GM12865 (cell line): ENCODE results near the gene NEURL4.

Source experiments
- DNase-seq: peaks from one replicate; pipeline ENCODE4 v3.0.0; 2010; ENCODE audit warnings: low read depth
- H3K4me3 ChIP-seq: 2 replicates; pipeline ENCODE4 v1.5.1; 2011; ENCODE audit warnings: mild to moderate bottlenecking, low read depth, low read length, control low read depth
- TF ChIP-seq, protein P1 (sequence below): IDR thresholded peaks from 2 replicates; pipeline ENCODE4 v1.5.1; 2011; ENCODE audit warnings: low read length, control low read depth, low read depth, inconsistent platforms; ENCODE audit not compliant: insufficient read depth; ENCODE audit errors: missing control alignments

The NEURL4 gene

DNA sequence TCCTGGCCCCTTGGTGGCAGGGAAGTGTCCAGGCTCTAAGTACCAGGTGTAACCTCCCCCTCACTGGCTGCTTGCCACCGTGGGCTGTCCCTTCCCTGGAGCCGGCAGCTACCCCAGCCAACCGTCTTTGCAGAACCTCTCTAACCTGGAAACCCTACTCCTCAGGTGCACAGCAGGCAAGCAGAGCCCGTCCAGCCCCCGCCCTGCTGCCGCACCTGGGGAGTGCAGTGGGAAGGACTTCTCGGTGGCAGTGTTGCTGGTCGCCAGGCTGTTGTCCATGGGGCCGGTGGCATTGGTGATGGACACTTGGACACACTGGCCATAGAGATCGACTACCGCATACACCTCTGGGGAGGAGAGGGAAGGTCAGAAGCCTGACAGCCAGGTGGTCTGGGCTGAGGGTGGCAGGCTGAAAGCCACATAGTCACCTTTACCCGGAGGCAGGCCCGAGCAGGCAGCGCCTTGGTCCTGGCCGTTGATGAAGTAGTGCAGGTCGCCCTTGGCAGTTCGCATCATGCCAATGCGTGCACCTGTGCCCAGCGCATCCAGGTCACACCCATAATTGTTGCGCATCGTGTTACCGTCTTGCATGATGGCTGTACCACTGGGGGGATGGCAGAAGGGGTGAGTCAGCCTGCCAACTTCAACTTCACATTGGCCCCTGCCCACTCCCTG is 6.5 kb downstream of the NEURL4 start:
- TF ChIP-seq, protein P1, sequence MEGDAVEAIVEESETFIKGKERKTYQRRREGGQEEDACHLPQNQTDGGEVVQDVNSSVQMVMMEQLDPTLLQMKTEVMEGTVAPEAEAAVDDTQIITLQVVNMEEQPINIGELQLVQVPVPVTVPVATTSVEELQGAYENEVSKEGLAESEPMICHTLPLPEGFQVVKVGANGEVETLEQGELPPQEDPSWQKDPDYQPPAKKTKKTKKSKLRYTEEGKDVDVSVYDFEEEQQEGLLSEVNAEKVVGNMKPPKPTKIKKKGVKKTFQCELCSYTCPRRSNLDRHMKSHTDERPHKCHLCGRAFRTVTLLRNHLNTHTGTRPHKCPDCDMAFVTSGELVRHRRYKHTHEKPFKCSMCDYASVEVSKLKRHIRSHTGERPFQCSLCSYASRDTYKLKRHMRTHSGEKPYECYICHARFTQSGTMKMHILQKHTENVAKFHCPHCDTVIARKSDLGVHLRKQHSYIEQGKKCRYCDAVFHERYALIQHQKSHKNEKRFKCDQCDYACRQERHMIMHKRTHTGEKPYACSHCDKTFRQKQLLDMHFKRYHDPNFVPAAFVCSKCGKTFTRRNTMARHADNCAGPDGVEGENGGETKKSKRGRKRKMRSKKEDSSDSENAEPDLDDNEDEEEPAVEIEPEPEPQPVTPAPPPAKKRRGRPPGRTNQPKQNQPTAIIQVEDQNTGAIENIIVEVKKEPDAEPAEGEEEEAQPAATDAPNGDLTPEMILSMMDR = no peak
- no peak overlapping the region for H3K4me3 ChIP-seq
- no peak for DNase-seq

DNA sequence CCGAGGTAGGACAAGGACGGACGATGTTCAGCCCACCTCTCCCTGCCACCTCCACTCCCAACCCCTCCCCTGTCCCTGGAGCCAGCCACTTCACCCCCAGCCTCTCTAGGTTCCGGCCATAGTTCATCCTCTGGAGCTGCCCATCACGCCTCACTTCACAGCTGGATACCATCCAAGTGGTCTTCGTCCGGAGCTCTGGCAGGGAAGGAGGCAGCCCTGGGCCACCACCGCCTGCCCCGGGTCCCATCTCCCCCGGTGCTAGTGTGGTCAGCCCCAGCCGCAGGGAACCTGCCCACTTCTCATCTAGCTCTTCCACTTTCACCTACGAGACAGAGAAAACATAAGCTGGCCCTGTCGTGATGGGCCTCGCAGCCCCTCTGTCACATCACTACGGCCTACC is 7.7 kb downstream of the NEURL4 start:
- TF ChIP-seq, protein P1 = no peak
- DNase-seq = no peak
- H3K4me3 ChIP-seq = no peak overlapping the region

DNA sequence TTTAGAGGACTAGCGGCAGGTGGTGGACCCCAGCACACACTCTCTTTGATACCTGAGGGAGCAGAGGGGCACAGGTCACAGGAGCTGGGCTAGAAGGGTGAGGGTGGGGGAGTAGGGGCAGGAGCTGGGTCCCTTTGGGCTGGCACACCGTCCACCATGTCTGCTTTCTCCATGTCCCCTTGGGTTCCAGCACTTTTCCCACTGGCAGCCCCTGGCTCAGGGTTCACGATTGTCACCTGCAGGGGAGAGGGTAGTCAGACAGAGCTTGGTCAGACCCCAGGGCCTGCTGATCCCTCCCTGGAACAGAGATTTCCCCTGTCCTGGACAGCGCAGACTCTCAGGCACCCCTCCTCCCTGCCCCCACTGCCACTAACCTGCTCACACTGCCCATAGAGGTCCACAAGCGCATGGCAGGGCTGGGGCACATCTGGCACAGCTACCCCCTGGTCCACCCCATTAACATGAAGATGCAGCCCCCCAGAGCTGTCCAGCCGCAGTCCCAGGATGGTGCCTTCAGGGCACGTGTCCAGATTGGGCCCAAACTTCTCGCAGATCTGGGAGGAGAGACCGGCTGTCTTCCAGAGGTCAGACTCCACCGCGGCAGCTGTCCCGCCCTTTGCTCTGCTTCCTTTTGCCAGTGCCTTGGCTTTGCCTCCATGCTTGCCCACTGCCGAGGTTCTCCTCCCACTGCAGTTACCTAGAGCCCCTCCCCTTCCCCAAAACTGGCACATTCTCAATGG is 10.8 kb downstream of the NEURL4 start:
- H3K4me3 ChIP-seq = no peak overlapping the region
- TF ChIP-seq, protein P1 = no peak
- DNase-seq = no peak

DNA sequence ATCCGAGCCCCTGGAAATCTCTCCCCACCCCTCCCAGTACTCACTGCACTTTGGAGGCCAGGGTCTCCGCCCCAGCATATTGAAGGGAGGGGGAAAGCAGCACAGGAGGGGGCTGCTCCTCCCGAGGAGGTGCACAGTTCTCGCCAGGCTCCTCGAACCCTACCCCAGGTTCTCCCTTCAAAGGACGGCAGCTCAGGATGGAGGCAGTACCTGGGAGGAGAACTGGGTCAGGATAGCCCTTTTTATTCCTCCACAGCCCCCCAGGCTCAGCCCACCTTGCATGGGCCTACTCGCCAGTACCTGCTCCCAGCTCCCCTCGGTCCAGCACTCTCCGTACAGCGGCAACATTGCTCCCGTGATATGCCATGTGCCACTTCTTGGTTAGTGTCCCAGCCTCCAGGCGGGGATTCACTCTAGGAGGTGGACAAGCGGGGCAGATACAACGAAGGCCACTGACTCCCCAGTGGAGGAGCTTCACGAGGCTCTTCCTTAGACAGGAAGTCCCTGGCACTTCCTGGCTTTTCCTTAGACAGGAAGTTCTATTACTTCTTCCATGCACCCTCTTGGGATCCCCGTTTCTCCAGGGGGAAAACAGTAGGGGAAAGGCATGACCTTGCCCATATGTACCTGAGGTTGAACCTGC is 11.9 kb downstream of the NEURL4 start:
- TF ChIP-seq, protein P1 = no peak
- H3K4me3 ChIP-seq = no peak overlapping the region

DNA sequence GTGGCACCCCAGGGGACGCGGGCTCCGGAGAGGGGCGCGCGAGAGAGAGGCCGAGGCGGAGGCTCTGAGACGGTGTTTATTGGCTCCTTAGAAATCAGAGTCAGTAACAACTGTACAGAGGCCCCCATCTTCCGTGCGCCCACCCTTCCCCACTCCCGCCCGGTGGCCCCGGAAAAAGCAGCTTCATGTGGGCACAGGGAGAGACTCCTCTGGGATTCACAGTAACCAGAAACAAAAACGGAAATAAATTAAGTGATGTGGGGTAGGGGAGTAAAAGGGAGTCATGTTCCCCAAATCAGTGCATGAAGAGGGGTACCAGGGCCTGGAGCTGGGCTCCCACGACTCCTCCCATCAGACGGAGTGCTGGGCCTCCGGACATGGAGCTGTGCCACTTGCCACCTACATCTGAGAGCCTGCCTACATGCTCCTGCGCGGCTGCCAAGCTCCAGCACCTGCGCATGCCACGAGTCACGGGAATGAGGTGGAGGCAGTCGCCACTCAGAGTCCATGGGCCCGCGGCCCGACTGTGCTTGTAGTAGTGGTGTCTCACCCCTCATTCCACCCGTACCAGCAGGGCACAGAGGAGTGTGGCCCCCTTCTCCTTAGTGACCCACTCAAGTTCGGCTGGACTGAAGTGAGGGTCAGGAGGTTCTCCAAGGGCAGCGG is 13.4 kb downstream of the NEURL4 start:
- peak overlapping the region; percentile 64 for H3K4me3 ChIP-seq
- TF ChIP-seq, protein P1 = no peak
- DNase-seq = no peak

More for the DNA sequence above, 11.9 kb downstream of the NEURL4 start:
- no peak for DNase-seq

DNA sequence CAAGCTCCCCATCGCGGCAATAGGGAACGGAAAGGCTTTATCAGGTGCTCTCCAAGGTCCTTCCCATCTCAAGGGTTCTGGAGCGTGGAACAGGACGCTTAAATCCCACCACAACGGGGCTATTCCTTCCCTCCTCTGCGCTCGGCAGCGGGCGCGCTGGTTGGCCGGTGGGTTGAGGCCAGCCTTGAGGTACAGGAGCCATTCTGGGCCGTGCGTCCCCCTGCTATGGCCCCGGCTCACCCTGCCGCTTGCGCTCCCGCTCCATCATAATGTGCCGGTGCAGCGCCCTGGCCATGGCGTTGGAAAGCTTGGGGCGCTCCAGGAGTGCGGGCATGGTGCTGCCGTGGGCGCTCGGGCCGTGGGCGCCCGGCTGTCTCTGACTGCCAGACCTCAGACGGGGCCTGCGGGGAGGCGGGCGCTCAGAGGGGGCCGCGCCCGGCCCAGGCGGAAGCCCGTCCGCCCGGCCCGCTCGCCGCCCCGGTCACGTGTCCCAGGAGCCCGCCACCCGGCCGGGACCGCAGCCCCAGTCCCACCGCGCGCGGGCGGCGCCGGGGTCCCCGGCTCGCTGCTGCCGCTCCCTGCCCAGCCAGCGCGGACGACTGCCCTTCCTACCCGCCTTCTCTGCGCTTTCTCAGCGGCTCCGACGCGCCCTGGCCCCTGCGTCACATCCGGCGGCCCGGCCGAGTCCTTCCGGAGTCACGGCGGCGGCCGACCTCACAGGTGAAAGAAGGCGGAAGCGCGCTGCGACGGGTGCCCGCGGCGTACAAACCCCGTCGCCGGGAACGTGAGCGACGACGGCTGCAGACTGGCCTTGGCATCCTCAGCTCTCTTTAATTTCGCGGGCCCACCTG is 14.2 kb downstream of the NEURL4 start, which contains the start of gene GPS2:
TSS of gene GPS2 (minus strand) at position 642 of the 851 bp plus-strand sequence. CDS start at position 334, 308 bp downstream.
- peak; percentile 93 for DNase-seq
- TF ChIP-seq, protein P1 = no peak
- peak within 1 kb of the TSS; percentile 64 for H3K4me3 ChIP-seq
